ENCODE measurements around the gene SORCS2. TPM values are rescaled to one million over a fixed set of nuclear protein-coding genes. Genes with fewer than 3 reads are reported as not detected.

The SORCS2 gene
- total RNA-seq, 1 experiment from 2014 or later: not detected

DNA sequence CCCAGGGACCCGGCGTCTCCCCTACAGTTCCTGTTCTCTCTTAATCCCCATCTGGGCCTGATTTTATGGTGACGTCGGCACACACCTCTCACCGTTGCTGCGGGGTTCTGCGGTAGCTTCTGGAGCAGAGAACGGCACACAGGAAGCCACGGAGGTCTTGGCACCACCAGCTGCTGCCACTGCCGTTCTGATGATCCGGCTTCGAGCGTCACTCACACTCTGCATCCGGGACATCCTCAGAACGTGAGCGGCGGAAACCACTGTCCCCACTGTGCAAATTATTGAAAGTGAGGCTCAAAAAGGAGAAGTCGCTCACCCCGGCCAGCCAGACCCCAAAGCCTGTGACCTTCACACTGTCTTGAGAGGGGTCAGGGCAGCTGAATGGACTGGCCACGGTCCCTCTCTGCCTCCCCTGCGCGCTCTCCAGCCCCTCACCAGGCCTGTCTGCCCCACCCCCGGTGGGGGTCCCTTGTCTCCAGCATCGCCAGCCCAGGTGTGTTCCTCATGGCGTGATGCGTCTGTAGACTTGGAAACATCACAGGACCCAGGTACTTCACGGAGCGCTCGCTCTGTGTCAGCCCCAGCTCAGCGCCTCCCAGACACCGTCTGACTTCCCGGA lies 546.2 kb downstream of the SORCS2 start:
- H3K27ac Mint-ChIP-seq (ENCODE audit: low read depth, unreplicated experiment): no peak overlapping the region
- TF ChIP-seq, protein P1, sequence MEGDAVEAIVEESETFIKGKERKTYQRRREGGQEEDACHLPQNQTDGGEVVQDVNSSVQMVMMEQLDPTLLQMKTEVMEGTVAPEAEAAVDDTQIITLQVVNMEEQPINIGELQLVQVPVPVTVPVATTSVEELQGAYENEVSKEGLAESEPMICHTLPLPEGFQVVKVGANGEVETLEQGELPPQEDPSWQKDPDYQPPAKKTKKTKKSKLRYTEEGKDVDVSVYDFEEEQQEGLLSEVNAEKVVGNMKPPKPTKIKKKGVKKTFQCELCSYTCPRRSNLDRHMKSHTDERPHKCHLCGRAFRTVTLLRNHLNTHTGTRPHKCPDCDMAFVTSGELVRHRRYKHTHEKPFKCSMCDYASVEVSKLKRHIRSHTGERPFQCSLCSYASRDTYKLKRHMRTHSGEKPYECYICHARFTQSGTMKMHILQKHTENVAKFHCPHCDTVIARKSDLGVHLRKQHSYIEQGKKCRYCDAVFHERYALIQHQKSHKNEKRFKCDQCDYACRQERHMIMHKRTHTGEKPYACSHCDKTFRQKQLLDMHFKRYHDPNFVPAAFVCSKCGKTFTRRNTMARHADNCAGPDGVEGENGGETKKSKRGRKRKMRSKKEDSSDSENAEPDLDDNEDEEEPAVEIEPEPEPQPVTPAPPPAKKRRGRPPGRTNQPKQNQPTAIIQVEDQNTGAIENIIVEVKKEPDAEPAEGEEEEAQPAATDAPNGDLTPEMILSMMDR (IDR thresholded peaks at IDR 0.05; ENCODE audit: unreplicated experiment): no peak
- H3K27me3 Mint-ChIP-seq (ENCODE audit: insufficient read depth, unreplicated experiment): no peaks in the 10 kb centered on the region
- BruUV-seq (replicated peaks): no TSS peak
- no peak overlapping the region for H3K4me3 Mint-ChIP-seq (ENCODE audit: unreplicated experiment)
- no peaks in the 10 kb centered on the region for H3K36me3 Mint-ChIP-seq (ENCODE audit: insufficient read depth, unreplicated experiment)
- no peaks in the 10 kb centered on the region for H3K9me3 Mint-ChIP-seq (ENCODE audit: unreplicated experiment)
- CTCF ChIA-PET: interaction anchor here (0.5 kb wide), 1 partner anchor 93 kb away, joined by 4 read pairs; no protein-coding TSS in a partner anchor
- H3K4me1 Mint-ChIP-seq (ENCODE audit: insufficient read depth, unreplicated experiment): peaks cover 2% of the 10 kb centered on the region
- intact Hi-C loops (cut with micrococcal nuclease): no loop called here
- no peak for DNase-seq (ENCODE audit: unreplicated experiment)
- POLR2A ChIA-PET: no interaction called here

DNA sequence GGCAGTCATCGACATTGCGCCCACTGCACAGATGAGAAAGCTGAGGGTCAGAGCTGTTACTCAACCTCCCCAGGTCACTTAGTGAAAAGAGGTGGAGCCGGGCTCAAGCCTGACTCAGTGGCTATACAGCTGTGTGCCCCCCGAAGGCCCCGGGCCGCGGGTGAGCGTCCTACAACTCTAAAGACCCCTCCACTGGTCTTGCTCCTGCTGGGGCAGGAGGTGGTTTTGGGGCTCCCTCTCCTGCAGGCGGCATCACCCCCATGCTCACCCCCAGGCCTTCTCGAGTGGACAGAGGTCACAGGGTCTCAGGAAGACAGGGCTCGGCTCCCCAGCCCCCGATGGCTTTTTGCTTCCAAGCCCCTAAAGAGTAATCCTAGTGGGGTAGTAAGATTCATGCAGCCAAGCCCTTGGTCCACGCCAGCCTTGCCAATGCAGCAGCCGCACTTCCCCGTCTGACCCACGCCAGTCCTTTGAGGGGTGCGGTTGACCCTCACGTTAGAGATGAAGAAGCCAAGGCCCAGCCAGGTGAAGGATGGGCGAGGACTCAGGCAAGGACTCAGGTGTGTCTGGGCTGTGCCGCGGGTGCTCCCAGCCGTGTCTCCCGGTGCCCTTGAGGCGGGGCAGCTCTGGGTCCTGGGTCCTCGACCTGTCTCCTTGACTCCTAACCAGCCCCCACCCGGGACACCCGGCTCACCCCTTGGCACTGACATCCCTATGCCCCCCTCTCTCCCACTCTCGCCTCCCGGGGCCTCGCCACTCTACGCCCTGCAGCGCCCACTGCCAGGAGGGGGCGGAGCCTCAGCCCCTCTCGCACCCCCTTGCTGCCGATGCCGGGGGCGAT lies 547.0 kb downstream of the SORCS2 start:
- intact Hi-C loops (cut with micrococcal nuclease): no loop called here
- Mint-ChIP-seq H3K9me3 (ENCODE audit: unreplicated experiment) (no peaks in the 10 kb centered on the region), H3K4me3 (ENCODE audit: unreplicated experiment) (no peak overlapping the region), H3K27ac (ENCODE audit: low read depth, unreplicated experiment) (no peak overlapping the region), H3K36me3 (ENCODE audit: insufficient read depth, unreplicated experiment) (no peaks in the 10 kb centered on the region), H3K4me1 (ENCODE audit: insufficient read depth, unreplicated experiment) (peaks cover 9% of the 10 kb centered on the region), H3K27me3 (ENCODE audit: insufficient read depth, unreplicated experiment) (no peaks in the 10 kb centered on the region)
- DNase-seq (ENCODE audit: unreplicated experiment): no peak
- ChIA-PET CTCF (no interaction called here), POLR2A (no interaction called here)
- TF ChIP-seq, protein P1 (IDR thresholded peaks at IDR 0.05; ENCODE audit: unreplicated experiment): no peak
- no TSS peak for BruUV-seq (replicated peaks)

DNA sequence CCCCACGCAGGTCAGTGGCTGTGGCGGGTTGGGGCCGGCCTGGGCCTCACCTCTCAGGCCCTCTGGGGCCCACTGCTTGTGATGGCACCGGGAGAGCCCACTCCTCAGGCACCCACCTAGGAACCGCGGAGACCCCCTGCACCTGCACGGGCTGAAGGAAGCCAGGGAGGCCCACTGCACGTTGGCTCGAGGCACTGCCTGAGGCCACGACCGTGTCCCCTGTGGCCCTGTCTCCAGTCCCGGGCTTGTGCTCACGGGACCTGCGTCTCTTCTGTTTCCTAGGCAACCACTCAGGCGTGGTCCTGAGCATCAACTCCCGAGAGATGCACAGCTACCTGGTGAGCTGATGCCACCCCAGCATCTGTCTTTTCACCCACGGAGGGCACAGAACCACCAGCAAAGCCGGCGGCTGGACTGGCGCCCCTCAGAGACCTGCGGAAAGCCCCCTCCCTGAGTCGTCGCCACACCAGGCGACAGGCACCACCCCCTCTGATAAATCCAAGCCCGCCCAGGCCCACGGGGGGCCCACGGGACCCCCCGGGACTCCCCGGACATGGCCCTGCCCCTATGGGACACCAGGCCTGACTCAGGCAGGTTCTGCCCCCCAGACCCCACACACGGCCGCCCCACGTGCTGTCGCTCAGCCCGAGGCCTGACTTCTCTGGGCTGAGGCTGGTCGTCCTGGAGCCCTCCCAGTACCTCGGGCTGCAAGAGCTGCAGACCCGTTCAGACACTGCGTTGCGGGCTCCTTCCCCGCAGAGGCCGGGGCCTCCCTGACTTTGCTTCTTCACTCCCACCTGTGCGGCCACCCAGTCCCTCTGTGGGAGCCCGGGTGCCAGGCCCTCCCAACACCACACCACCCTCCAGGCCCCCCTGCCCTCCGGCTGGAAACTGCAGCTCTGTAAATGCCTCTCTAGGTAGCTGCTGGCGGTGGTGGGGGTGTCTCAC lies 547.9 kb downstream of the SORCS2 start:
- no peaks in the 10 kb centered on the region for H3K36me3 Mint-ChIP-seq (ENCODE audit: insufficient read depth, unreplicated experiment)
- DNase-seq (ENCODE audit: unreplicated experiment): no peak
- peaks cover 9% of the 10 kb centered on the region for H3K4me1 Mint-ChIP-seq (ENCODE audit: insufficient read depth, unreplicated experiment)
- TF ChIP-seq, protein P1 (IDR thresholded peaks at IDR 0.05; ENCODE audit: unreplicated experiment): no peak
- no peaks in the 10 kb centered on the region for H3K27me3 Mint-ChIP-seq (ENCODE audit: insufficient read depth, unreplicated experiment)
- H3K27ac Mint-ChIP-seq (ENCODE audit: low read depth, unreplicated experiment): no peak overlapping the region
- H3K9me3 Mint-ChIP-seq (ENCODE audit: unreplicated experiment): no peaks in the 10 kb centered on the region
- intact Hi-C loops (cut with micrococcal nuclease): no loop called here
- no TSS peak for BruUV-seq (replicated peaks)
- CTCF ChIA-PET: no interaction called here
- POLR2A ChIA-PET: no interaction called here
- no peak overlapping the region for H3K4me3 Mint-ChIP-seq (ENCODE audit: unreplicated experiment)

Measured in MCF 10A (cell line).